LNCAP (cell line): ENCODE measurements around the gene BRD9.

ENCODE experiments used
- CTCF ChIP-seq: fragments of 450-650 bp; IDR thresholded peaks from 2 replicates; pipeline ENCODE4 v1.5.1; 2017; ENCODE audit warnings: mild to moderate bottlenecking

The BRD9 gene

GRCh38 chr5:909086-909485 is 16.5 kb upstream of the BRD9 start:
- TF ChIP-seq CTCF: no peak

GRCh38 chr5:908172-908571 is 15.6 kb upstream of the BRD9 start:
- TF ChIP-seq CTCF: no peak

- no peak for TF ChIP-seq CTCF
Observed at GRCh38 chr5:907366-907910, 14.8 kb upstream of the BRD9 start.

- no peak for TF ChIP-seq CTCF
Observed at GRCh38 chr5:905139-905642, 12.6 kb upstream of the BRD9 start.

GRCh38 chr5:903756-904096 is 11.1 kb upstream of the BRD9 start:
- TF ChIP-seq CTCF: no peak

GRCh38 chr5:902129-902916 is 9.7 kb upstream of the BRD9 start:
- no peak for TF ChIP-seq CTCF

GRCh38 chr5:900781-901180 is 8.2 kb upstream of the BRD9 start:
- TF ChIP-seq CTCF: no peak
